ENCODE data around the gene PHACTR3. TPM values are rescaled to one million over a fixed set of nuclear protein-coding genes. Genes with fewer than 3 reads are reported as not detected.

PHACTR3 gene
- total RNA-seq, 5 donors from 2014 or later (not counting 1 experiment from before 2014, with no cell fraction given) = not detected

GRCh38 chr20:59690976-59691375 is 86.6 kb downstream of the PHACTR3 start:
- Histone ChIP-seq H3K27ac (ENCODE audit: low read length) (no peak overlapping the region), H3K27me3 (replicated peaks in 1 of 2; ENCODE audit: control insufficient read depth in 2 of 2, extremely low read depth in 1 of 2, insufficient read depth in 2 of 2, low read length in 1 of 2) (peaks cover 2 to 9% of the 10 kb centered on the region in 2 experiments), H3K36me3 (ENCODE audit: control insufficient read depth in 2 of 2, extremely low read depth in 1 of 2, insufficient read depth in 1 of 2, low read length in 1 of 2) (no peaks in the 10 kb centered on the region), H3K9me3 (no peaks in the 10 kb centered on the region), H3K4me3 (ENCODE audit: control insufficient read depth in 1 of 2, extremely low read depth in 1 of 2, low read length in 1 of 2) (no peak overlapping the region), H3K4me1 (ENCODE audit: control insufficient read depth in 1 of 2, extremely low read depth in 1 of 2, insufficient read depth in 2 of 2, low read length in 2 of 2) (no peaks in the 10 kb centered on the region)
- CTCF ChIA-PET = no interaction called here
- Mint-ChIP-seq H3K4me1 (no peaks in the 10 kb centered on the region), H3K36me3 (no peaks in the 10 kb centered on the region), H3K4me3 (no peak overlapping the region), H3K9me3 (no peaks in the 10 kb centered on the region), H3K27me3 (peaks cover 12 to 29% of the 10 kb centered on the region in 2 donors), H3K27ac (no peak overlapping the region)
- ATAC-seq (replicated peaks in 1 of 4) (no peak), DNase-seq (no peak)
- POLR2A ChIA-PET = no interaction called here
- WGBS (ENCODE audit: insufficient coverage) = 39% methylated on average over 2 of the region's 4 CpGs

DNA sequence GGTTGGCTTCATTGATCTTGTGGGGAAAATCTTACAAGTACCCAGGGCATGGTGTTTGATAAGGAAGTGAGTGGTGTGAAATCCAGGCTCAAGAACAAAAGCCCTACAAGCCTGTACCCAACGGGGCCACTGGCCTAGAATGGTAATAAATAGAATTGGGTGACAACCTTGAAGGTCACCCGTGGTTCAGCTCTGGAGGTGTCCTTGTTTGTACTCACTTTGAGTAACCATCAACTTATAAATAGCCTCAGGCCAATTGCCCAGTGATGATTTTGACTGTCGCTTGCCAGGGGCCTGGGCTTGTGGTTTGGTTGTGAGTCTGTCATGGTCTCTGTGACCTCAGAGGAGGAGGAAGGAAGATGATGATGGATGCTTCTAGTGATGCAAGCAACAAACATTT is 87.8 kb downstream of the PHACTR3 start:
- CTCF ChIA-PET = no interaction called here
- POLR2A ChIA-PET = no interaction called here
- WGBS (ENCODE audit: insufficient coverage) = 20% methylated on average over 1 of the region's 3 CpGs

GRCh38 chr20:59693587-59693986 is 89.2 kb downstream of the PHACTR3 start:
- no peak overlapping the region for H3K27ac Mint-ChIP-seq
- no peaks in the 10 kb centered on the region for H3K4me1 Mint-ChIP-seq
- Histone ChIP-seq H3K9me3 (no peaks in the 10 kb centered on the region), H3K4me1 (ENCODE audit: control insufficient read depth in 1 of 2, extremely low read depth in 1 of 2, insufficient read depth in 2 of 2, low read length in 2 of 2) (no peaks in the 10 kb centered on the region), H3K4me3 (ENCODE audit: control insufficient read depth in 1 of 2, extremely low read depth in 1 of 2, low read length in 1 of 2) (no peak overlapping the region), H3K36me3 (ENCODE audit: control insufficient read depth in 2 of 2, extremely low read depth in 1 of 2, insufficient read depth in 1 of 2, low read length in 1 of 2) (no peaks in the 10 kb centered on the region), H3K27ac (ENCODE audit: low read length) (no peak overlapping the region), H3K27me3 (replicated peaks in 1 of 2; ENCODE audit: control insufficient read depth in 2 of 2, extremely low read depth in 1 of 2, insufficient read depth in 2 of 2, low read length in 1 of 2) (peaks cover 2 to 16% of the 10 kb centered on the region in 2 experiments)
- POLR2A ChIA-PET = no interaction called here
- ATAC-seq (replicated peaks in 1 of 4) (no peak), DNase-seq (no peak)
- H3K27me3 Mint-ChIP-seq = peaks cover 16 to 32% of the 10 kb centered on the region in 2 donors
- CTCF ChIA-PET = no interaction called here
- H3K4me3 Mint-ChIP-seq = no peak overlapping the region
- WGBS (ENCODE audit: insufficient coverage) = 62% methylated on average over 3 of the region's 4 CpGs
- H3K9me3 Mint-ChIP-seq = no peaks in the 10 kb centered on the region
- H3K36me3 Mint-ChIP-seq = no peaks in the 10 kb centered on the region

More for the DNA sequence above, 87.8 kb downstream of the PHACTR3 start:
- no peaks in the 10 kb centered on the region for H3K36me3 ChIP-seq (ENCODE audit: control insufficient read depth in 2 of 2, extremely low read depth in 1 of 2, insufficient read depth in 1 of 2, low read length in 1 of 2)
- no peak for ATAC-seq (replicated peaks in 1 of 4)
- Mint-ChIP-seq H3K9me3 (no peaks in the 10 kb centered on the region), H3K27ac (no peak overlapping the region), H3K4me1 (no peaks in the 10 kb centered on the region), H3K27me3 (peaks cover 16 to 32% of the 10 kb centered on the region in 2 donors), H3K36me3 (no peaks in the 10 kb centered on the region), H3K4me3 (no peak overlapping the region)
- no peak overlapping the region for H3K27ac ChIP-seq (ENCODE audit: low read length)
- no peaks in the 10 kb centered on the region for H3K4me1 ChIP-seq (ENCODE audit: control insufficient read depth in 1 of 2, extremely low read depth in 1 of 2, insufficient read depth in 2 of 2, low read length in 2 of 2)
- no peaks in the 10 kb centered on the region for H3K9me3 ChIP-seq
- no peak for DNase-seq
- no peak overlapping the region for H3K4me3 ChIP-seq (ENCODE audit: control insufficient read depth in 1 of 2, extremely low read depth in 1 of 2, low read length in 1 of 2)
- peaks cover 2 to 16% of the 10 kb centered on the region in 2 experiments for H3K27me3 ChIP-seq (replicated peaks in 1 of 2; ENCODE audit: control insufficient read depth in 2 of 2, extremely low read depth in 1 of 2, insufficient read depth in 2 of 2, low read length in 1 of 2)

DNA sequence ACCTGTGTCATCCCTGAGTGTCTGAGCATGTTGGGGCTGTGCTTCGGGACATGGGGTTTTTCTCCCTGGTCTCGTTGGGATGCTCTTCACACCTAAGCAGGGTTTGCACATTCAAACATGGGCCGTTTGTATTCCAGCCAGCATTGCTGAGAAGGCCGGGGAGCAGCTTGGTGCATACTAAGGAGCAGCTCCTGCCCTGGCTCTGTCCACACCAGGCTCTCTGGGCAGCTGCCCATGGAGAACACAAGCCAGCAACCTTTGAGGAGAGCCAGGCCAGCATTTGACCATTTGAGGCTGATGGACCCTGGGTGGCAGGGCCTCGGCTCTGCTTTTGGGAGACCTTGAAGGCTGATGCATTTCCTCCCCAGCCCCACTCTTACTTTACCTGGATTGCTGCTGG is 92.1 kb downstream of the PHACTR3 start:
- Histone ChIP-seq H3K4me1 (ENCODE audit: control insufficient read depth in 1 of 2, extremely low read depth in 1 of 2, insufficient read depth in 2 of 2, low read length in 2 of 2) (no peaks in the 10 kb centered on the region), H3K9me3 (no peaks in the 10 kb centered on the region), H3K36me3 (ENCODE audit: control insufficient read depth in 2 of 2, extremely low read depth in 1 of 2, insufficient read depth in 1 of 2, low read length in 1 of 2) (no peaks in the 10 kb centered on the region), H3K27ac (ENCODE audit: low read length) (no peak overlapping the region), H3K4me3 (ENCODE audit: control insufficient read depth in 1 of 2, extremely low read depth in 1 of 2, low read length in 1 of 2) (no peak overlapping the region), H3K27me3 (replicated peaks in 1 of 2; ENCODE audit: control insufficient read depth in 2 of 2, extremely low read depth in 1 of 2, insufficient read depth in 2 of 2, low read length in 1 of 2) (peaks cover 2 to 13% of the 10 kb centered on the region in 2 experiments)
- DNase-seq (no peak), ATAC-seq (replicated peaks in 1 of 4) (no peak)
- WGBS (ENCODE audit: insufficient coverage) = 70% methylated on average over 4 of the region's 5 CpGs
- H3K4me3 Mint-ChIP-seq = no peak overlapping the region
- ChIA-PET CTCF (no interaction called here), POLR2A (no interaction called here)
- H3K4me1 Mint-ChIP-seq = no peaks in the 10 kb centered on the region
- no peak overlapping the region for H3K27ac Mint-ChIP-seq
- H3K36me3 Mint-ChIP-seq = no peaks in the 10 kb centered on the region
- H3K27me3 Mint-ChIP-seq = peaks cover 18 to 24% of the 10 kb centered on the region in 2 donors
- no peaks in the 10 kb centered on the region for H3K9me3 Mint-ChIP-seq

GRCh38 chr20:59697068-59697467 is 92.7 kb downstream of the PHACTR3 start:
- no peak overlapping the region for H3K27ac Mint-ChIP-seq
- POLR2A ChIA-PET = no interaction called here
- H3K9me3 Mint-ChIP-seq = no peaks in the 10 kb centered on the region
- Histone ChIP-seq H3K27ac (ENCODE audit: low read length) (no peak overlapping the region), H3K4me1 (ENCODE audit: control insufficient read depth in 1 of 2, extremely low read depth in 1 of 2, insufficient read depth in 2 of 2, low read length in 2 of 2) (no peaks in the 10 kb centered on the region), H3K9me3 (no peaks in the 10 kb centered on the region), H3K36me3 (ENCODE audit: control insufficient read depth in 2 of 2, extremely low read depth in 1 of 2, insufficient read depth in 1 of 2, low read length in 1 of 2) (no peaks in the 10 kb centered on the region), H3K27me3 (replicated peaks in 1 of 2; ENCODE audit: control insufficient read depth in 2 of 2, extremely low read depth in 1 of 2, insufficient read depth in 2 of 2, low read length in 1 of 2) (peaks cover 2 to 13% of the 10 kb centered on the region in 2 experiments), H3K4me3 (ENCODE audit: control insufficient read depth in 1 of 2, extremely low read depth in 1 of 2, low read length in 1 of 2) (no peak overlapping the region)
- WGBS (ENCODE audit: insufficient coverage) = no CpG with 5 or more reads among the region's 4 CpGs
- DNase-seq = no peak
- CTCF ChIA-PET = no interaction called here
- H3K36me3 Mint-ChIP-seq = no peaks in the 10 kb centered on the region
- H3K4me3 Mint-ChIP-seq = no peak overlapping the region
- peaks cover 18 to 23% of the 10 kb centered on the region in 2 donors for H3K27me3 Mint-ChIP-seq
- ATAC-seq (replicated peaks in 1 of 4) = no peak
- no peaks in the 10 kb centered on the region for H3K4me1 Mint-ChIP-seq

DNA sequence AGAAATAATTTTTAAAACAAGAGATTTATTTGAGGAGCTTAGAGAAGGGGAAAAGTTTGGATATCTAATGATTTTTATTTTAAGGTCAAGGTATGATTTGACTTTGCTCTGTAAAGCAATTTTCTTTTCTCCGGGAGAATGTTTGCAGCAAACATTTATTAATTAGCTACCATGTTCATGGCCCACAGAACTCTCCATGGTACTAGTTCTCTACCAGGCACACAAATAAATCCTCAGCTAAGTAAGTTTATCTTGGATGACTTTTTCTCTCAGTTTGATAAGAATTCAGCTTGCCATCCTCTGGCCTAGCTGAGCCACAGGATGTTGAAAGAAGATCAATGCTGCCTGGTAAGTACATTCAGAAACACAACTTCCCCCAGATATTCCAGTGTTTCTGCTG is 94.3 kb downstream of the PHACTR3 start:
- Histone ChIP-seq H3K4me3 (ENCODE audit: control insufficient read depth in 1 of 2, extremely low read depth in 1 of 2, low read length in 1 of 2) (no peak overlapping the region), H3K27me3 (replicated peaks in 1 of 2; ENCODE audit: control insufficient read depth in 2 of 2, extremely low read depth in 1 of 2, insufficient read depth in 2 of 2, low read length in 1 of 2) (peaks cover 2 to 9% of the 10 kb centered on the region in 2 experiments), H3K4me1 (ENCODE audit: control insufficient read depth in 1 of 2, extremely low read depth in 1 of 2, insufficient read depth in 2 of 2, low read length in 2 of 2) (no peaks in the 10 kb centered on the region), H3K27ac (ENCODE audit: low read length) (no peak overlapping the region), H3K36me3 (ENCODE audit: control insufficient read depth in 2 of 2, extremely low read depth in 1 of 2, insufficient read depth in 1 of 2, low read length in 1 of 2) (no peaks in the 10 kb centered on the region), H3K9me3 (no peaks in the 10 kb centered on the region)
- ChIA-PET CTCF (interaction anchor here in 1 of 2 donors (0.6 to 0.9 kb wide), 2 partner anchors 8 to 168 kb away, joined by 3 to 6 read pairs; no protein-coding TSS in a partner anchor), POLR2A (no interaction called here)
- no peaks in the 10 kb centered on the region for H3K9me3 Mint-ChIP-seq
- H3K36me3 Mint-ChIP-seq = no peaks in the 10 kb centered on the region
- H3K4me3 Mint-ChIP-seq = no peak overlapping the region
- H3K27ac Mint-ChIP-seq = no peak overlapping the region
- ATAC-seq (replicated peaks in 1 of 4) (no peak), DNase-seq (no peak)
- WGBS (ENCODE audit: insufficient coverage) = no CpG with 5 or more reads among the region's 1 CpG
- H3K4me1 Mint-ChIP-seq = no peaks in the 10 kb centered on the region
- peaks cover 16 to 21% of the 10 kb centered on the region in 2 donors for H3K27me3 Mint-ChIP-seq

- no peak overlapping the region for H3K4me3 Mint-ChIP-seq
- WGBS (ENCODE audit: insufficient coverage) = no CpG with 5 or more reads among the region's 2 CpGs
- ATAC-seq (replicated peaks in 1 of 4) = no peak
- no peaks in the 10 kb centered on the region for H3K4me1 ChIP-seq (ENCODE audit: control insufficient read depth in 1 of 2, extremely low read depth in 1 of 2, insufficient read depth in 2 of 2, low read length in 2 of 2)
- no peak overlapping the region for H3K4me3 ChIP-seq (ENCODE audit: control insufficient read depth in 1 of 2, extremely low read depth in 1 of 2, low read length in 1 of 2)
- H3K36me3 ChIP-seq (ENCODE audit: control insufficient read depth in 2 of 2, extremely low read depth in 1 of 2, insufficient read depth in 1 of 2, low read length in 1 of 2) = no peaks in the 10 kb centered on the region
- no peak overlapping the region for H3K27ac Mint-ChIP-seq
- no peaks in the 10 kb centered on the region for H3K9me3 Mint-ChIP-seq
- ChIA-PET CTCF (interaction anchor here in 1 of 2 donors (0.5 kb wide), 1 partner anchor 152 kb away, joined by 8 read pairs; no protein-coding TSS in a partner anchor), POLR2A (no interaction called here)
- H3K27me3 Mint-ChIP-seq = peaks cover 3 to 9% of the 10 kb centered on the region in 2 donors
- no peak for DNase-seq
- H3K4me1 Mint-ChIP-seq = no peaks in the 10 kb centered on the region
- no peaks in the 10 kb centered on the region for H3K9me3 ChIP-seq
- H3K36me3 Mint-ChIP-seq = no peaks in the 10 kb centered on the region
- no peak overlapping the region for H3K27ac ChIP-seq (ENCODE audit: low read length)
- peaks cover 0 to 6% of the 10 kb centered on the region in 2 experiments for H3K27me3 ChIP-seq (replicated peaks in 1 of 2; ENCODE audit: control insufficient read depth in 2 of 2, extremely low read depth in 1 of 2, insufficient read depth in 2 of 2, low read length in 1 of 2)
Measured at GRCh38 chr20:59701236-59701635, 96.9 kb downstream of the PHACTR3 start.
